GM19467 (cell line): Measurements from ENCODE around the gene FOXD4L6.
"Not testable (repeated sequence)": the region's sequence is repeated elsewhere in the genome, so short reads cannot be mapped to it uniquely, and the experiment has no call there.

Source experiments
- ATAC-seq: cut with Tn5 transposase; IDR thresholded peaks from one replicate; pipeline ENCODE4 v1.9.1; 2021; ENCODE audit warnings: mild to moderate bottlenecking, moderate library complexity; ENCODE audit not compliant: unreplicated experiment

Gene FOXD4L6

GRCh38 chr9:41104542-41104941 lies 23.9 kb downstream of the FOXD4L6 start:
- ATAC-seq = not testable (repeated sequence)

- ATAC-seq = not testable (repeated sequence)
Observed at GRCh38 chr9:41100508-41100907, 28.0 kb downstream of the FOXD4L6 start.

- ATAC-seq = not testable (repeated sequence)
Observed at GRCh38 chr9:41098759-41099158, 29.7 kb downstream of the FOXD4L6 start.

- ATAC-seq = not testable (repeated sequence)
Observed at GRCh38 chr9:41095060-41095459, 33.4 kb downstream of the FOXD4L6 start.

GRCh38 chr9:41094010-41094773 lies 34.3 kb downstream of the FOXD4L6 start:
- not testable (repeated sequence) for ATAC-seq

- not testable (repeated sequence) for ATAC-seq
Observed at GRCh38 chr9:41090922-41091321, 37.6 kb downstream of the FOXD4L6 start.

- not testable (repeated sequence) for ATAC-seq
Observed at GRCh38 chr9:41090386-41090785, 38.1 kb downstream of the FOXD4L6 start.

- peak; percentile 61 for ATAC-seq
Observed at GRCh38 chr9:41088450-41089059, 39.9 kb downstream of the FOXD4L6 start.

- not testable (repeated sequence) for ATAC-seq
Observed at GRCh38 chr9:41087929-41088328, 40.6 kb downstream of the FOXD4L6 start.

- ATAC-seq = not testable (repeated sequence)
Observed at GRCh38 chr9:41087157-41087780, 41.2 kb downstream of the FOXD4L6 start.

- not testable (repeated sequence) for ATAC-seq
Observed at GRCh38 chr9:41086685-41087084, 41.8 kb downstream of the FOXD4L6 start.

GRCh38 chr9:41086215-41086614 lies 42.3 kb downstream of the FOXD4L6 start:
- ATAC-seq = not testable (repeated sequence)

- not testable (repeated sequence) for ATAC-seq
Observed at GRCh38 chr9:41082358-41082757, 46.1 kb downstream of the FOXD4L6 start.

GRCh38 chr9:41079464-41079863 lies 49.0 kb downstream of the FOXD4L6 start:
- not testable (repeated sequence) for ATAC-seq

- ATAC-seq = not testable (repeated sequence)
Observed at GRCh38 chr9:41077586-41077985, 50.9 kb downstream of the FOXD4L6 start.
